ENCODE results near the gene AQP6.
A peak's percentile ranks its signal among the peaks of the same experiment; 100 is the strongest.

AQP6 gene

DNA sequence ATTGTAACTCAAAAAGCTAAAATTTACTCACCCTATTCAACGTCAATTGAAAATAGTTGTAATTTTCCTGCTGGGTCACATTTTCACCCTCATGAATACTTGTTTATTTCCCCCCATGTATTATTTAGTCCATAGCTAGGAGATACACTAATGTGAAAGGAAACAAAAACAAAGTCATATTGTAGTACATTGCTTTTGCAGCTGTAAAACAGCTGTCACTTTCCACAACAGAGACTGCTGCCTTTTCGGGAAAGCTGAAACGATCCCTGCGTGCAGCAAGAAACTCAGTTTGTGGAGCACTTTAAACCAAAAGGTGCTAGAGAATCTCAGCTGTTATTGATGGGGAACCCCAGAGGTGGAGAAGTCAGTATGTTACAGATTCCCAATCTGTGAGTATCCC, 48.3 kb downstream of the AQP6 start:
- peaks cover 24% of the 10 kb centered on the region for H3K4me1 ChIP-seq
- no peaks in the 10 kb centered on the region for H3K27me3 ChIP-seq (ENCODE audit: low read depth)
- no peak overlapping the region for H3K4me3 ChIP-seq
- no peaks in the 10 kb centered on the region for H3K9me3 ChIP-seq
- peaks cover 27% of the 10 kb centered on the region for H3K36me3 ChIP-seq (replicated peaks)
- no peak for DNase-seq (ENCODE audit: low spot score in 2 of 2)
- in situ Hi-C loops (cut with MboI; ENCODE audit: low sequenced_read_pairs), result no loop called here

DNA sequence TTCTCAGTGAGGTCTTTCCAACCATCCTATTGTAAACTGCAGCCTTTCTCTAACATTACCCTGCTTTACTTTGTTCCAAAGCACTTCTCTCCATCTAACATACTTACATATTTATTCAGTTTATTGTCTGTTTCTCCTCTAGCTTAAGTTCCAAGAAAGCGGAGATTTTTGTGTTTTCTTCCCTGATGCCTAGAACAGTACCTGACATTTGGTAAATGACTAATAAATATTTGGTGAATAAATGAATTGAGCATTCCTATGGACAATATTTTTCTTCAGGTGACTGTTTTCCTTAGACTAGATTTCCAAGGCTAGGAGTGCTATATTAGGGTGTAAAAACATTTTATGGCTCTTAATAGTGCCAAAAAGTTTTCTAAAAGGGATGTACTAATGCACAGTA, 50.2 kb downstream of the AQP6 start:
- H3K9me3 ChIP-seq, result no peaks in the 10 kb centered on the region
- no peak for DNase-seq (ENCODE audit: low spot score in 2 of 2)
- H3K36me3 ChIP-seq (replicated peaks), result peaks cover 10% of the 10 kb centered on the region; the same call in 1 of the 2 replicates
- H3K4me3 ChIP-seq, result no peak overlapping the region
- in situ Hi-C loops (cut with MboI; ENCODE audit: low sequenced_read_pairs), result no loop called here
- H3K4me1 ChIP-seq, result peaks cover 31% of the 10 kb centered on the region
- no peaks in the 10 kb centered on the region for H3K27me3 ChIP-seq (ENCODE audit: low read depth)

DNA sequence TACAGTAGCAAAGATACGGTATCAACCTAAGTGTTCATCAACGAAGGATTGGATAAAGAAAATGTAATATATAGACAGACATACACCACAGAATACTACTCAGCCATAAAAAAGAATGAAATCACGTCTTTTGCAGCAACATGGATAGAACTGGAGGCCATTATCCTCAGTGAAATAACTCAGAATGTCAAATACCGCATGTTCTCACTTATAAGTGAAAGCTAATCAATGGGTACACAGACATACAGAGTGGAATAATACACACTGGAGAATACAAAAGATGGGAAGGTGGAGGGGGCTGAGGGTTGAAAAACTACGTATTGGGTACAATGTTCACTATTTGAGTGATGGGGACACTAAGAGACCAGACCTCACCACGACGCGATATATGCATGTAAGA, 51.5 kb downstream of the AQP6 start:
- in situ Hi-C loops (cut with MboI; ENCODE audit: low sequenced_read_pairs), result no loop called here
- peaks cover 10% of the 10 kb centered on the region; the same call in 1 of the 2 replicates for H3K36me3 ChIP-seq (replicated peaks)
- H3K9me3 ChIP-seq, result no peaks in the 10 kb centered on the region
- peaks cover 29% of the 10 kb centered on the region for H3K4me1 ChIP-seq
- no peak for DNase-seq (ENCODE audit: low spot score in 2 of 2)
- peak overlapping the region; percentile 92 for H3K4me3 ChIP-seq
- no peaks in the 10 kb centered on the region for H3K27me3 ChIP-seq (ENCODE audit: low read depth)

DNA sequence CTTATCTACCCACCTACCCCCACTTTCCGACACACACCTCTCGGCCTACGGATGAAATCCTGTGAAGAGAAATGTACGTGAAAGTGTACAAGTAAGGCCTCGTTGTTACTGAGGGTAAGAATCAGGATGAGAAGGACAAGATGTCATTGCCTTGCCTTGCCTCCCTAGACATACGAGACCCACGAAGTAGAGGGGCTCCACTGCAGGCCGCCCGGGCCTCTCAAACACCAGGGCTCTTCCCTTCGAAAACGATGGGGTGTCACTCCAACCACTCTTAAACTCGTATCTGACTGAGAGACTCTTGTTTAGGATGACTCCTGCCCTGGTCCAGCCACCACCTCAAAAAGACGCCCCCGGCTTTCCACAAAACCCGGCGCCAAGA, 52.0 kb downstream of the AQP6 start:
- DNase-seq (ENCODE audit: low spot score in 2 of 2), result peak; percentile 26 to 32
- in situ Hi-C loops (cut with MboI; ENCODE audit: low sequenced_read_pairs), result no loop called here
- Histone ChIP-seq H3K27me3 (ENCODE audit: low read depth) (no peaks in the 10 kb centered on the region), H3K4me1 (peaks cover 29% of the 10 kb centered on the region), H3K36me3 (replicated peaks) (peaks cover 10% of the 10 kb centered on the region; the same call in 1 of the 2 replicates), H3K9me3 (no peaks in the 10 kb centered on the region), H3K4me3 (peak overlapping the region; percentile 92)

DNA sequence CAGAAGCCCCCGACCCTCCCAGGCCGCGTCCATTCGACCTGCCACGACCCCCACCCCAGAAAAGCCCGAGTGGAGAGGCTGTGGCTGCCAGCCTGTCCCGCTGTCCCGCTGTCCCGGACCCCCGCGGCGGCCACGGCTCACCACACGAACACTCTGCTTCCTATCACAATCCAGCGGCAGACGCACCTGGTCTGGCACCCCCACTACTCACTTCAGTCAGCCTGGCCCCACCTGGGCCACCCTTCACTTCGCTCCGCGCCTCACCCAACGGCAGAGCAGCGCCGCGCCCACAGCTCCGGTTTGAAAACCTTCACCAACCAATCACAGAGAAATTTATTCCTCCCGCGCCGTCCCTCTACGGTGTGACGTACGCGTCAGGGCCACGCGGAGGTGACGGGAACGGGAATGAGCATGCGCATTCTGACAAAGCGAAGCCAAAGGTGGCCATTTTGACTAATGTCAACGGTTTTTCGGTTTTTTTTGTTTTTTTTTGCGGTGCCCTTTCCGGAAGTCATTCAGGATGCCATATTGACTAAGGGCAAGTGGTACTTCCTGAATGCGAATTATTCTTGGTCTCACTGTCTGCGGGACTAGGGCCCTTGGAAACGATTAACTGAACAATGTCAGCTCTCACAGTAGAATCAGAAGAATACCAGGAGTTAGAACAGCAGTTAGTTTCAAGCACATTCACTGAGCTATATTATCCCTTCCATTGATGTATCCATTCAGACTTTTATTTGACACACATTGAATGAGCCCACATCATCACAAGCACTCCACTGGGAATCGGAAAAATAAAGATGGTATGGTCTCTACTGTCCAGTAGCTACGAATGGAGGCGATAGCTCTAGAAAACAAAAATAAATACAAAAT, 52.7 kb downstream of the AQP6 start, which contains the start of gene RACGAP1:
Gene RACGAP1 (minus strand): TSS at position 308 of the 873 bp plus-strand sequence. CDS start 8,779 bp downstream, outside the sequence.
- peaks cover 28% of the 10 kb centered on the region for H3K4me1 ChIP-seq
- H3K36me3 ChIP-seq (replicated peaks), result peaks cover 10% of the 10 kb centered on the region; the same call in 1 of the 2 replicates
- in situ Hi-C loops (cut with MboI; ENCODE audit: low sequenced_read_pairs), result no loop called here
- no peaks in the 10 kb centered on the region for H3K27me3 ChIP-seq (ENCODE audit: low read depth)
- DNase-seq (ENCODE audit: low spot score in 2 of 2), result peak; percentile 96 to 98
- H3K4me3 ChIP-seq, result peak within 1 kb of the TSS; percentile 92
- no peaks in the 10 kb centered on the region for H3K9me3 ChIP-seq

DNA sequence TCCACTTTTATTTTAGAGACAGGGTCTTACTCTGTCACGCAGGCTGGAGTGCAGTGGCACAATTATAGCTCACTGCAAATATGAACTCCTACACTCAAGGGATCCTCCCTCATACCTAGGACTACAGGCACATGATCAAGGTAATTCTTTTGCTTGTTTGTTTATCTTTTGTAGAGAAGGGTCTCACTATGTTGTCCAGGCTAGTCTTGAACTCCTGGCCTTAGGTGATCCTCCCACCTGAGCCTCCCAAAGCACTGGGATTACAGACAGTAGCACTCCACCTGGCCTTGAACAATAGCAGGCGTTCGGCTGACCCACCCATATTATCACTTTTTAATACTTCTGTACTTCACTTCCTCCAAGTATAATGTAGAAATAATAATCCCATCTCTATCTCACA, 53.9 kb downstream of the AQP6 start:
- in situ Hi-C loops (cut with MboI; ENCODE audit: low sequenced_read_pairs), result no loop called here
- no peak for DNase-seq (ENCODE audit: low spot score in 2 of 2)
- Histone ChIP-seq H3K4me3 (no peak overlapping the region), H3K4me1 (peaks cover 21% of the 10 kb centered on the region), H3K9me3 (no peaks in the 10 kb centered on the region), H3K27me3 (ENCODE audit: low read depth) (no peaks in the 10 kb centered on the region), H3K36me3 (replicated peaks) (peaks cover 6% of the 10 kb centered on the region; the same call in 1 of the 2 replicates)

Data from HAP-1 (cell line).